ENCODE results near the gene JMJD4.

GRCh38 chr1:227742738-227743715 is 7.9 kb upstream of the JMJD4 start:
- TF ChIP-seq CTCF (conservative IDR thresholded peaks at IDR 0.05; ENCODE audit: low read depth, low read length) (no peak), EZH2 (IDR thresholded peaks at IDR 0.05; ENCODE audit: borderline replicate concordance, low read depth, low read length, poor library complexity, severe bottlenecking) (no peak)
